ENCODE measurements around the gene PPT1.

PPT1 gene

DNA sequence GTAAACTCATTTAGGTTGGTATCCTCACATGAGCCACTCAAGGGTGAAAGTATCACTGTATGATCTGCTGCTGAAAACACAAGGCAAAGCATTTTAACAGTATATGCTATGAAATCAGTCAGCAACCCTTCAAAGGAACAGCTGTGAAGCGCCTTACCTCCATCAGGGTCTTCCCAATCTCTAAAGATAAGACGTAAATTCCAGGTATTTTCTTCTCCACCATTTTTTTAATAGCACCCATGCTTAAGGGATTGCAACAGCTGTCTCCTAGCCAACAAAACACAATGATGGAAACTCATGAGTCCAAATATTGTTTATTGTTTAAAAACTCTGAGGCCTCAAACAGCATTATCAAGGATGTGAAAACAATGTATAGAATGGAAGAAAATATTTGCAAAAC lies 4.8 kb downstream of the PPT1 start:
- no peak for DNase-seq

GRCh38 chr1:40090652-40091355 lies 6.2 kb downstream of the PPT1 start:
- no peak for DNase-seq

GRCh38 chr1:40084750-40085149 lies 12.3 kb downstream of the PPT1 start:
- peak; percentile 46 for DNase-seq

- no peak for DNase-seq
These were observed 15.2 kb downstream of the PPT1 start for GRCh38 chr1:40081871-40082270.

GRCh38 chr1:40079774-40080400 lies 17.2 kb downstream of the PPT1 start:
- DNase-seq = no peak

GRCh38 chr1:40078512-40079333 lies 18.3 kb downstream of the PPT1 start:
- DNase-seq = peak; percentile 72

DNA sequence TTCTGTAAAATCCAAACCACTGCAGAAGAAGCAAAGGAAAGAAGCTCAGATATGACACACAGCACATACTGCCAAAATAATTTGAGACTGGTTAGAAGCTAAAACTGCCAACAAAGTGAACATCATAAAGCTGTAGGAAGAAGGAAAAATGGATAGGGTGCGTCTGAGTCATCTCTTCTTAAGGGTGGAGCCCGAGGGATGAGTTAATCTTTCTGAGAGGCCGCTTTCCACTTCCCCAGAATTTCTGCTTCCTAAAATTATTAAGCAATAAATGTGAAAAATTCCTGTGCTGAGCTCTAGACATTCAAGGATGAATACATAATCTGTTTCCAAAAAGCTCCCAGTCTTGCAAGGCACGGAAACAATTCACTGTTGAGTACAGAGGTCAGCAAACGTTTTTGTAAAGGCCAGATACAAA lies 20.1 kb downstream of the PPT1 start:
- no peak for DNase-seq

- no peak for DNase-seq
These were observed 21.8 kb downstream of the PPT1 start for GRCh38 chr1:40075266-40075665.

GRCh38 chr1:40073062-40073461 lies 24.0 kb downstream of the PPT1 start:
- no peak for DNase-seq

GRCh38 chr1:40072142-40072541 lies 24.9 kb downstream of the PPT1 start:
- no peak for DNase-seq

- DNase-seq = no peak
These were observed 29.2 kb downstream of the PPT1 start for GRCh38 chr1:40067851-40068250.

DNA sequence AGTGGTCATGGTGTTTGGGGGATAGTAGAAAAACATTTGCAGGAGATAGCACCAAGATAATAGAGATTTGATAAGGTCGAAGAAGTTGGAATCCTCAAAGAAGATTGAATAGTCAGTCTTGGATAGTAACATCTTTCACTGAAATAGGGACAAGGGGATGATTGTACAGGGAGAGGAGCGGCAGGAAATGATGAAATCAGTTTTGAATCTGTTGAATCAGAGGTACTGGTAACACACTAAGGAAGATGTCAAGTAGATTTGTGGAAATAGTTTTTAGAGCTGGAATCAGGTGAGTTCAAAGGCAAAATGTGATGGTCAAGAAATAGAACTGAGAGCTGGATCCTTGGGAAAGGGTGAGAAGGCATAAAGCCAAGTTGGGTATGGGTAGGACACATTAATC lies 30.0 kb downstream of the PPT1 start:
- no peak for DNase-seq

GRCh38 chr1:40064797-40065499 lies 32.1 kb downstream of the PPT1 start:
- no peak for DNase-seq

GRCh38 chr1:40059960-40060750 lies 36.9 kb downstream of the PPT1 start:
- no peak for DNase-seq

- DNase-seq = peak; percentile 52
These were observed 37.6 kb downstream of the PPT1 start for GRCh38 chr1:40059338-40059959.

DNA sequence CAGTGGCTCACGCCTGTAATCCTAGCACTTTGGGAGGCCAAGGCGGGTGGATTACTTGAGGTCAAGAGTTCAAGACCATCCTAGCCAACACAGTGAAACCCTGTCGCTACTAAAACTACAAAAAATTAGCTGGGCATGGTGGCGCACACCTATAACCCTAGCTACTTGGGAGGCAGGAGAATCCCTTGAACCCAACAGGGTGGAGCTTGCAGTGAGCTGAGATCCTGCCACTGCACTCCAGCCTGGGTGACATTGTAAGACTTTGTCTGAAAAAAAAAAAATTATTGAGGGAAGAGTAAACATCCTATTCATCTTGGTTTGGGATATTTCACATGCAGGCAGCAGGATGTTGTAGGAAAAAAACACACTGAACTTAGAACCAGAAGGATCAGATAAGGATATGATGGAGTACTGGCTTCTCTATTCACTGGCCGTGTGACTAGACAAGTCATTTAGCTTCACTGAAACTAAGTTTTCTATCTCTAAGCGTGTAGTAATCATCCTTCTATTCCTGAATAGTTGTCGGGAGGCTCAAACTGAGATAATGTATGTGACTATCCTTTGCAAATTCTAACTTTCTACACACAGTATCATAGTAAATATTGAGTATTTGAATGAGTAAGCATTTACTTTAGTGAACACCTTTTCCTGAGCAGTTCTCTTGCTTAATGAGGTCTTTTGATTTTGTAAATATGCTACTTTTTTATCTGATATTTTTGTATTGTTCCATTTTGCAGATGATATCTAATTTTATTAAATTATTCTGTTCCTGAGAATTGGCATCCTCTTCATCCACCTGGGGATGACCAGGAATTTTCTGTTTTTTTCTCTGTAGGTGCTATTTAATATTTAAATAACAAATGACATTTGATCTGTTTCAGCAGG lies 38.4 kb downstream of the PPT1 start:
- no peak for DNase-seq

- no peak for DNase-seq
These were observed 39.0 kb downstream of the PPT1 start for GRCh38 chr1:40058097-40058452.

DNA sequence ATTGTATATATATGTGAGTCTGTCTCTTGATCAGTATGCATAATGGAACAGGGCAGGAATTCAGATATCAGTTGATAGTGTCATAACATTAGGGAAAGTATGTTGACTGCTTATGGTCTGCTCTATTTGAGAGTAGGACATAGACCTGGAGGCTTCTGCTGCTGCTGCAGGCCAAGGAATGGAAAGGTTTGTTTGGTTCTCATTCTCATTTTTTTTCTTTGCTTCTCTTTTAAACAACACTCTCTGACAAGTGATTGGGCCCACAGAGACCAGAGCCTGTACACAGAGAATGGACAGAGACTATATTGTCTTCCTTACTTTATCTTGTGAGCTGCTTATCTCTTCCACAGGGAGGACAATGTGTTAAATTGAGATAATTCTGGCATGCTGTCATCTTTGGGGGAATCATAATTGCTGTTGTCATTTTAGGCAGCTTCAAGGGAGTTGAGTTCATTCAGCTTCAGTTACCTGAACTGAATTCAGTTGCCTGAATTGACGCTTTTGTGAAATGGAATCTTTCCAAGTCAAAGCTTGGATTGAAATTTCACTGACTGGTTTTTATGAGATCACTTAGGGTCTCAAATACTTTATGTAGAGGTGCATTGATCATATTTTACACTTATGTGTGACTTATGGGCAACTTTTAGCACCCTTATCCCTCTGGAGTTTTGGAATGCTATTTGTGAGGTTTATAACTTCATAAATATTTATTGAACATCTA lies 39.6 kb downstream of the PPT1 start:
- no peak for DNase-seq

- no peak for DNase-seq
These were observed 40.3 kb downstream of the PPT1 start for GRCh38 chr1:40056519-40057309.
